ENCODE results near the gene NR5A2. TPM values are rescaled to one million over a fixed set of nuclear protein-coding genes. Genes with fewer than 3 reads are reported as not detected.
A peak's percentile ranks its signal among the peaks of the same experiment; 100 is the strongest.

NR5A2 gene
- total and polyA plus RNA-seq, 4 donors: 1.7 to 3.4 (median 2.3) TPM

- no peak overlapping the region for H3K27ac ChIP-seq (ENCODE audit: low read depth, low read length)
- no peaks in the 10 kb centered on the region for H3K27me3 ChIP-seq (ENCODE audit: control insufficient read depth, insufficient read depth, low read length)
- H3K36me3 ChIP-seq (ENCODE audit: control insufficient read depth, insufficient read depth, low read length): no peaks in the 10 kb centered on the region
- H3K4me1 ChIP-seq (ENCODE audit: control insufficient read depth, insufficient read depth, low read length): no peaks in the 10 kb centered on the region
- DNase-seq (ENCODE audit: low read depth in 4 of 6, low spot score in 6 of 6): peak in 1 of 6 donors; percentile 34
- no peak overlapping the region for H3K4me3 ChIP-seq (ENCODE audit: low read depth, low read length)
- no peaks in the 10 kb centered on the region for H3K9me3 ChIP-seq (ENCODE audit: control insufficient read depth, insufficient read depth, low read length)
- WGBS (ENCODE audit: insufficient coverage): no CpG with 5 or more reads among the region's 1 CpG
Measured at GRCh38 chr1:200130552-200130951, 103.0 kb downstream of the NR5A2 start.

GRCh38 chr1:200131551-200132125 is 104.1 kb downstream of the NR5A2 start:
- no peaks in the 10 kb centered on the region for H3K9me3 ChIP-seq (ENCODE audit: control insufficient read depth, insufficient read depth, low read length)
- no peak for DNase-seq (ENCODE audit: low read depth in 4 of 6, low spot score in 6 of 6)
- no peaks in the 10 kb centered on the region for H3K36me3 ChIP-seq (ENCODE audit: control insufficient read depth, insufficient read depth, low read length)
- no peak overlapping the region for H3K27ac ChIP-seq (ENCODE audit: low read depth, low read length)
- H3K4me1 ChIP-seq (ENCODE audit: control insufficient read depth, insufficient read depth, low read length): no peaks in the 10 kb centered on the region
- whole genome bisulfite sequencing (ENCODE audit: insufficient coverage): 79% methylated on average over 4 of the region's 4 CpGs
- no peaks in the 10 kb centered on the region for H3K27me3 ChIP-seq (ENCODE audit: control insufficient read depth, insufficient read depth, low read length)
- H3K4me3 ChIP-seq (ENCODE audit: low read depth, low read length): no peak overlapping the region

DNA sequence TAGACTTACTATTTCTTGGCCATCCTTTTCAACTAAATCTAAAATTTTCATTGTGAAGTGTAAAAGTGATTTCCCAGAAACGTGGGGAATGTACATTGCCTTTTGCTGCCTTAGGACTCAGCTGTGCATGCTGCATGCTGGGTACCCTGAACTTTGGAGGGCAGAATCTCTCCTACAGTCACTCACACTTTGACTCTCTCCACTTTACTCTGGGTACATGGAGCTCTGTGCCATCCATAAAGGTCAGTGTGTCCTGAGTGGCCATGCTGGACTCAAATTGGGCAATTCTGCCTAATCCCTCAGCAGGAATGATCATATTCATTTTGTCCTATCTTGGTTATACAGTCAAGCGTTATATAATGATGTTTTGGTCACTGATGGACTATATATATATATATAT is 105.6 kb downstream of the NR5A2 start:
- Histone ChIP-seq H3K9me3 (ENCODE audit: control insufficient read depth, insufficient read depth, low read length) (no peaks in the 10 kb centered on the region), H3K27ac (ENCODE audit: low read depth, low read length) (no peak overlapping the region), H3K36me3 (ENCODE audit: control insufficient read depth, insufficient read depth, low read length) (no peaks in the 10 kb centered on the region), H3K27me3 (ENCODE audit: control insufficient read depth, insufficient read depth, low read length) (no peaks in the 10 kb centered on the region), H3K4me3 (ENCODE audit: low read depth, low read length) (no peak overlapping the region), H3K4me1 (ENCODE audit: control insufficient read depth, insufficient read depth, low read length) (no peaks in the 10 kb centered on the region)
- no CpG with 5 or more reads among the region's 2 CpGs for WGBS (ENCODE audit: insufficient coverage)
- no peak for DNase-seq (ENCODE audit: low read depth in 4 of 6, low spot score in 6 of 6)

DNA sequence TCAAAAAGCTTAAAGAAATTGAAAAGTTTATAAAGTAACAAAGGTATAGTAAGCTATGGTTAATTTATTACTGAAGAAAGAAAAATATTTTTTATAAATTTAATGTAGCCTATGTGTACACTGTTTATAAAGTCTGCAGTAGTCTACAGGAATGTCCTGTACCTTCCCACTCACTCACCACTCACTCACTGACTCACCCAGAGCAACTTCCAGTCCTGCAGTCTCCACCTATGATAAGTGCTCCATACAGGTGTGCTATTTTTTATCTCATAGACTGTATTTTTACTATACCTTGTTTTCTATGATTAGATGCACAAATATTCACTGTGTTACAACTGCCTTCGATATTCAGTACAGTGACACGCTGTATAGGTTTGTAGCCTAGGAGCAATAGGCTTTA is 106.6 kb downstream of the NR5A2 start:
- Histone ChIP-seq H3K27ac (ENCODE audit: low read depth, low read length) (no peak overlapping the region), H3K4me3 (ENCODE audit: low read depth, low read length) (no peak overlapping the region), H3K27me3 (ENCODE audit: control insufficient read depth, insufficient read depth, low read length) (no peaks in the 10 kb centered on the region), H3K4me1 (ENCODE audit: control insufficient read depth, insufficient read depth, low read length) (no peaks in the 10 kb centered on the region), H3K9me3 (ENCODE audit: control insufficient read depth, insufficient read depth, low read length) (no peaks in the 10 kb centered on the region), H3K36me3 (ENCODE audit: control insufficient read depth, insufficient read depth, low read length) (no peaks in the 10 kb centered on the region)
- no peak for DNase-seq (ENCODE audit: low read depth in 4 of 6, low spot score in 6 of 6)
- WGBS (ENCODE audit: insufficient coverage): no CpG with 5 or more reads among the region's 2 CpGs

DNA sequence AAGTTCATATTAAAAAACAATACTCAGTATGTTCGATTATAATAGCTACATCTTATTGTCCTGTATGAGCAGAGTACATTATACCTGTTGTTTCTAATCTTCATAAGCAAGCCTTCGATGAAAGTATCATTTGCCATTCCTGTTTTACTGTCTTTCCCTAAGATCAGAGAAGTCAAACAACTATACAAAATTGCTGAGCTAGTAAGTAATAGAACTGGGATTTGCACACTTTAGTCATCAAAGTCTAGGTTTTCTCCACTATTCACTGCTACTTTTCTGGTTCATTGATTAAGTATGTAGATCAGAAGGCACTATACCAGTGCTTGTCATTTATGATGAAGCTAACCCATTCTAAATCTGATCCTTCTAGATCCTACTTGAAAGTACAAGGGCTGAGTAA is 108.9 kb downstream of the NR5A2 start:
- no peak for DNase-seq (ENCODE audit: low read depth in 4 of 6, low spot score in 6 of 6)
- Histone ChIP-seq H3K4me3 (ENCODE audit: low read depth, low read length) (no peak overlapping the region), H3K4me1 (ENCODE audit: control insufficient read depth, insufficient read depth, low read length) (no peaks in the 10 kb centered on the region), H3K9me3 (ENCODE audit: control insufficient read depth, insufficient read depth, low read length) (no peaks in the 10 kb centered on the region), H3K27me3 (ENCODE audit: control insufficient read depth, insufficient read depth, low read length) (no peaks in the 10 kb centered on the region), H3K27ac (ENCODE audit: low read depth, low read length) (no peak overlapping the region), H3K36me3 (ENCODE audit: control insufficient read depth, insufficient read depth, low read length) (no peaks in the 10 kb centered on the region)
- no CpG with 5 or more reads among the region's 2 CpGs for WGBS (ENCODE audit: insufficient coverage)

GRCh38 chr1:200139661-200140250 is 112.2 kb downstream of the NR5A2 start:
- H3K4me1 ChIP-seq (ENCODE audit: control insufficient read depth, insufficient read depth, low read length): no peaks in the 10 kb centered on the region
- no peaks in the 10 kb centered on the region for H3K36me3 ChIP-seq (ENCODE audit: control insufficient read depth, insufficient read depth, low read length)
- no peaks in the 10 kb centered on the region for H3K27me3 ChIP-seq (ENCODE audit: control insufficient read depth, insufficient read depth, low read length)
- no CpG with 5 or more reads among the region's 4 CpGs for WGBS (ENCODE audit: insufficient coverage)
- H3K9me3 ChIP-seq (ENCODE audit: control insufficient read depth, insufficient read depth, low read length): no peaks in the 10 kb centered on the region
- H3K4me3 ChIP-seq (ENCODE audit: low read depth, low read length): no peak overlapping the region
- no peak overlapping the region for H3K27ac ChIP-seq (ENCODE audit: low read depth, low read length)
- no peak for DNase-seq (ENCODE audit: low read depth in 4 of 6, low spot score in 6 of 6)

DNA sequence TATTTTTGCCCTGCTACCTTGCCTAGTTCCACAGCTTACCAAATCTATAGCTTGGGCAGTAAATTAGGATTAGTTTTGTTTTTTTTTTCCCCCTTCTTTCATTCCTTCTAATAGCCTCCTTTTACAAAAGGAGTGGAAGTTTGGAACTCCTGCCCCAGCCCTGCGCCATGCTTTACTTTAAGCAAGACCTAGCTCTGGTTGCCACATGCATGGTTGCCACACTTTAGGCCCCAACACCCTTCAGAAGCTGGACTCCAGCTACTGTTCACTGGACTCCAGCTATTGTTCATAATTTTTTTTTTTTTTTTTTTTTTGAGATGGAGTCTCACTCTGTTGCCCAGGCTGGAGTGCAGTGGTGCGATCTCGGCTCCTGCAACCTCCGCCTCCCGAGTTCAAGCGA is 115.8 kb downstream of the NR5A2 start:
- Histone ChIP-seq H3K9me3 (ENCODE audit: control insufficient read depth, insufficient read depth, low read length) (no peaks in the 10 kb centered on the region), H3K27ac (ENCODE audit: low read depth, low read length) (no peak overlapping the region), H3K27me3 (ENCODE audit: control insufficient read depth, insufficient read depth, low read length) (no peaks in the 10 kb centered on the region), H3K4me3 (ENCODE audit: low read depth, low read length) (no peak overlapping the region), H3K36me3 (ENCODE audit: control insufficient read depth, insufficient read depth, low read length) (peaks cover 3% of the 10 kb centered on the region), H3K4me1 (ENCODE audit: control insufficient read depth, insufficient read depth, low read length) (no peaks in the 10 kb centered on the region)
- WGBS (ENCODE audit: insufficient coverage): 97% methylated on average over 6 of the region's 6 CpGs
- no peak for DNase-seq (ENCODE audit: low read depth in 4 of 6, low spot score in 6 of 6)

DNA sequence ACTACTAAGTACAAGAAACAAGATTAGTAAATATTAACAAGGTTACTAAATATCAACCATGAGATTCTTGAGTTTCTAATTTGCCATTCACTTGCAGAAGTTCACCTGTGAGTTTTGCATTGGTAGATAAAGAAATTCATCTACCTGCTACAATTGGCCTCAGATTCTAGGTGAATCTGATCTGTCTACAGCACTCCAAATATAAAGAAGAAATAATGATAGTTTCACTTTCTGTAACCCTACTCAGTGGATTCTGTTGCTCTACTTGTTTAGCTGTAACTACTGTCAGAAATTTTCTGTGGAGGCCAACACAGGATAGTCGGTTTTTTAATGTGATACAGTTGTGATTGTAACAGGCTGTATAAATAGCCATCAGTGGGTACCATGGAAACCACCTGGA is 118.6 kb downstream of the NR5A2 start:
- no peak overlapping the region for H3K4me3 ChIP-seq (ENCODE audit: low read depth, low read length)
- no peak overlapping the region for H3K27ac ChIP-seq (ENCODE audit: low read depth, low read length)
- no peaks in the 10 kb centered on the region for H3K9me3 ChIP-seq (ENCODE audit: control insufficient read depth, insufficient read depth, low read length)
- DNase-seq (ENCODE audit: low read depth in 4 of 6, low spot score in 6 of 6): peak in 1 of 6 donors; percentile 28
- WGBS (ENCODE audit: insufficient coverage): no CpG with 5 or more reads among the region's 1 CpG
- H3K36me3 ChIP-seq (ENCODE audit: control insufficient read depth, insufficient read depth, low read length): peaks cover 3% of the 10 kb centered on the region
- no peaks in the 10 kb centered on the region for H3K4me1 ChIP-seq (ENCODE audit: control insufficient read depth, insufficient read depth, low read length)
- H3K27me3 ChIP-seq (ENCODE audit: control insufficient read depth, insufficient read depth, low read length): no peaks in the 10 kb centered on the region

DNA sequence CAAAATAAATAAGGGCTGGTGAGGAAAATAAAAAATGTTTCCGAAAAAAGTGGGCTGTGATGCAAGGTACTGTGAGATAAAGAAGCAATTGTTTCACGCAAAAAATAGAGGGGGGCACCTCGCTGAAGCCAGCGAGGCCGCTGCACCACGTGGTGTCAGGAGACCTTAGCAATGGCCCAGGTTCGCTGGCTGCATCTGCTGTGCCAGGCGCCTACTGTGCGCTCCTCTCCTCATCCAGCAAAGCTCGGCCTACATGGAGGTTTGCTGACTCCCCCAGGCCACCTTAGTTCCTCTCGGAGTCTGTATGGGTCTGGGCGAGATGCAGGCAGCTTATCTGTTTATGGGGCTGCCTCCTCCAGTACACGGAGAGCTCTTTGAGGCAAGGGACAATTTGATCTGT is 119.6 kb downstream of the NR5A2 start:
- Histone ChIP-seq H3K27ac (ENCODE audit: low read depth, low read length) (no peak overlapping the region), H3K4me1 (ENCODE audit: control insufficient read depth, insufficient read depth, low read length) (no peaks in the 10 kb centered on the region), H3K9me3 (ENCODE audit: control insufficient read depth, insufficient read depth, low read length) (no peaks in the 10 kb centered on the region), H3K4me3 (ENCODE audit: low read depth, low read length) (no peak overlapping the region), H3K36me3 (ENCODE audit: control insufficient read depth, insufficient read depth, low read length) (peaks cover 3% of the 10 kb centered on the region), H3K27me3 (ENCODE audit: control insufficient read depth, insufficient read depth, low read length) (no peaks in the 10 kb centered on the region)
- 95% methylated on average over 13 of the region's 13 CpGs for WGBS (ENCODE audit: insufficient coverage)
- DNase-seq (ENCODE audit: low read depth in 4 of 6, low spot score in 6 of 6): no peak

DNA sequence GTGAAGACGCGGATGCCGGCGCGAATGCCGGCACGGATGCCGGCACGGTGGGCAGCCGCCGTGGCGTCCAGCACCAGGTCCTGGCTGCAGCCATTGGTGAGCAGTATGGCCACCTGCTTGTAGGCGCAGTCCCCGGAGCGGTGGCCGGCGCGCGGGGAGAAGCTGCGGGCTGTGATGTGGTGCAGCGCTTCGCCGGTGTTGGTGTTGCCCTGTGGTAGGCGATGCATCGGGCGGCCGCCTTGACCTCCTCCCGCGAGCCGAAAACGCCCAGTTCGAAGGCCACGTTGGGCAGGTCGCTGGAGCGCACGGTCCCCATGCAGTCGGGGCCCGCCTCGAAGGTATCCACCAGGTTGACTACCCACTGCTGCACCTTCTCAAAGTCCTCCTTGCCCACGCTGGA is 120.2 kb downstream of the NR5A2 start:
- H3K4me1 ChIP-seq (ENCODE audit: control insufficient read depth, insufficient read depth, low read length): no peaks in the 10 kb centered on the region
- 98% methylated on average over 40 of the region's 40 CpGs for WGBS (ENCODE audit: insufficient coverage)
- H3K36me3 ChIP-seq (ENCODE audit: control insufficient read depth, insufficient read depth, low read length): peaks cover 3% of the 10 kb centered on the region
- H3K9me3 ChIP-seq (ENCODE audit: control insufficient read depth, insufficient read depth, low read length): no peaks in the 10 kb centered on the region
- no peaks in the 10 kb centered on the region for H3K27me3 ChIP-seq (ENCODE audit: control insufficient read depth, insufficient read depth, low read length)
- no peak overlapping the region for H3K4me3 ChIP-seq (ENCODE audit: low read depth, low read length)
- no peak for DNase-seq (ENCODE audit: low read depth in 4 of 6, low spot score in 6 of 6)
- H3K27ac ChIP-seq (ENCODE audit: low read depth, low read length): no peak overlapping the region
